Endodermal cell (in vitro differentiated cells): Measurements from ENCODE around the gene TSHZ3. TPM values are rescaled to one million over a fixed set of nuclear protein-coding genes. Genes with fewer than 3 reads are reported as not detected.
A peak's percentile ranks its signal among the peaks of the same experiment; 100 is the strongest.

Experiments
- DNase-seq: peaks from one replicate; pipeline ENCODE4 v3.0.0-alpha.2; 2017
- H3K27ac ChIP-seq: 2 replicates; pipeline ENCODE4 v1.5.1; 2013; ENCODE audit warnings: mild to moderate bottlenecking, low read depth, low read length, moderate library complexity
- H3K27me3 ChIP-seq: 2 replicates; pipeline ENCODE4 v1.6.1; 2013; ENCODE audit warnings: mild to moderate bottlenecking, low read length, moderate library complexity; ENCODE audit not compliant: insufficient read depth, control insufficient read depth, poor library complexity, severe bottlenecking
- H3K36me3 ChIP-seq: 2 replicates; pipeline ENCODE4 v1.7.0; 2013; ENCODE audit warnings: mild to moderate bottlenecking, low read length, moderate library complexity; ENCODE audit not compliant: control insufficient read depth, insufficient read depth
- H3K4me1 ChIP-seq: one replicate; pipeline ENCODE4 v1.7.0; 2013; ENCODE audit warnings: low read length; ENCODE audit not compliant: control insufficient read depth, insufficient read depth
- H3K4me3 ChIP-seq: 2 replicates; pipeline ENCODE4 v1.5.1; 2013; ENCODE audit warnings: mild to moderate bottlenecking, low read length, moderate library complexity
- H3K9ac ChIP-seq: 2 replicates; pipeline ENCODE4 v1.6.1; 2013; ENCODE audit warnings: mild to moderate bottlenecking, low read length, moderate library complexity; ENCODE audit not compliant: poor library complexity, severe bottlenecking; ENCODE audit errors: extremely low read depth
- H3K9me3 ChIP-seq: 2 replicates; pipeline ENCODE4 v1.6.1; 2013; ENCODE audit warnings: mild to moderate bottlenecking, low read length, moderate library complexity; ENCODE audit not compliant: control insufficient read depth
- H3K27ac Mint-ChIP-seq: 2 replicates; pipeline ENCODE4 v1.8.0; 2020; ENCODE audit warnings: mixed read lengths
- H3K27me3 Mint-ChIP-seq: 2 replicates; pipeline ENCODE4 v1.8.0; 2021; ENCODE audit warnings: mild to moderate bottlenecking, mixed read lengths; ENCODE audit not compliant: insufficient read depth
- H3K36me3 Mint-ChIP-seq: 2 replicates; pipeline ENCODE4 v1.8.0; 2020; ENCODE audit warnings: low read depth, mixed read lengths
- H3K4me1 Mint-ChIP-seq: 2 replicates; pipeline ENCODE4 v1.8.0; 2020; ENCODE audit warnings: mixed read lengths
- H3K4me3 Mint-ChIP-seq: 2 replicates; pipeline ENCODE4 v1.8.0; 2020; ENCODE audit warnings: mild to moderate bottlenecking, moderate library complexity, mixed read lengths
- H3K9me3 Mint-ChIP-seq: 2 replicates; pipeline ENCODE4 v1.8.0; 2020; ENCODE audit warnings: mild to moderate bottlenecking, mixed read lengths
- WGBS, 2 experiments: methylation state at CpG; one replicate each; pipeline versions ENCODE4 v1.1.5 to v1.1.7; 2013; ENCODE audit warnings: missing lambda C conversion rate in 2 of 2, mixed read lengths in 1 of 2; ENCODE audit not compliant: insufficient coverage in 1 of 2, insufficient read length in 1 of 2; 5-methylcytosine and 5-hydroxymethylcytosine counted together
- total RNA-seq, 2 donors: library from RNA; stranded (reverse); fragmentation: NEBNext Ultra II Directional in 1 of 2; extraction: Animal tissue kit (Norgen Biotek cat#: 25700) in 1 of 2; gene quantifications; 2 replicates in 1 of 2; 3 replicates in 1 of 2; pipeline ENCODE4 v1.2.1, GENCODE V29; 2021
- TF ChIP-seq, protein P1 (sequence below): fragments of 200-600 bp; sonication (generic); conservative IDR thresholded peaks from 2 replicates; pipeline ENCODE4 v1.5.0; 2021; ENCODE audit warnings: antibody characterized with exemption, mild to moderate bottlenecking

TSHZ3 gene
- total RNA-seq, 2 donors from 2014 or later, result 0.84 to 2.1 TPM

DNA sequence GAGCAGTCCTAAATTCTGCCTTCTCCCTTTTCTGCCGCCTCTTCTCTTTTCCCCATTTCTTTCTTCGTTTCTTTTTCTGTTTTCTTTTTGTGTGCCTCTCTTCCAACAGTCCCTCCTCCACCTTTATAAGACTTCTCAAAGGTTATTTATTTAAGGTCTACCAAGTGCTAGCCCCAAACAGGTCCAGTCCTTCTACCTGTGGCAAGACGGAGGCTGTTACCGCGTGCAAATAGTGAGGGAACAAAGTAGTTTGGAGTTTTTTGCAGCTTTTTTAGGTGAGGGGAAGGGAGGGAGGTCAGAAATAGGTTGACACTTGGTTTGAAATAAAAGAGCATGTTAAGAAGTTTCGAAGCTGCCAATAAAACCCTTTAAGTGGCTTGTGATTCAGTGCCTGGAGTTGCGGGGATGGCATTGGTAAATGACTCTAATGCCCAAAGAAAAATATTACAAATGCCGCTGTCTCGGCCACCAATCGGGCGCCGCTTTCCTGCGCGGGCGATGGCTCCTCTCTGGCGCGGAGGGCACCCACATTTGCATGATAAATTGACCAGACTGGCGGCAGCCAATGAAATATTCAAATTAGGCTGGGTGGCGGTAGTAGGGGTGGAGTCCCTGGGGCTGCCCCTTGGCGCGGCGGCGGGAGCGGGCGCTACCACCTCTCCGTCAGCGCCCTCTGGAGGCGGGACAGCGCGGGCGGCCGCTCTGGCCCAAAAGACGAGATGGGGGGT is 7.5 kb upstream of the TSHZ3 start:
- Mint-ChIP-seq H3K9me3 (no peaks in the 10 kb centered on the region), H3K27ac (no peak overlapping the region), H3K4me1 (peaks cover 41% of the 10 kb centered on the region), H3K27me3 (peaks cover 84% of the 10 kb centered on the region), H3K36me3 (no peaks in the 10 kb centered on the region), H3K4me3 (peak overlapping the region; percentile 54)
- peaks cover 8% of the 10 kb centered on the region for H3K4me1 ChIP-seq
- H3K4me3 ChIP-seq, result peak overlapping the region; percentile 74
- TF ChIP-seq, protein P1, sequence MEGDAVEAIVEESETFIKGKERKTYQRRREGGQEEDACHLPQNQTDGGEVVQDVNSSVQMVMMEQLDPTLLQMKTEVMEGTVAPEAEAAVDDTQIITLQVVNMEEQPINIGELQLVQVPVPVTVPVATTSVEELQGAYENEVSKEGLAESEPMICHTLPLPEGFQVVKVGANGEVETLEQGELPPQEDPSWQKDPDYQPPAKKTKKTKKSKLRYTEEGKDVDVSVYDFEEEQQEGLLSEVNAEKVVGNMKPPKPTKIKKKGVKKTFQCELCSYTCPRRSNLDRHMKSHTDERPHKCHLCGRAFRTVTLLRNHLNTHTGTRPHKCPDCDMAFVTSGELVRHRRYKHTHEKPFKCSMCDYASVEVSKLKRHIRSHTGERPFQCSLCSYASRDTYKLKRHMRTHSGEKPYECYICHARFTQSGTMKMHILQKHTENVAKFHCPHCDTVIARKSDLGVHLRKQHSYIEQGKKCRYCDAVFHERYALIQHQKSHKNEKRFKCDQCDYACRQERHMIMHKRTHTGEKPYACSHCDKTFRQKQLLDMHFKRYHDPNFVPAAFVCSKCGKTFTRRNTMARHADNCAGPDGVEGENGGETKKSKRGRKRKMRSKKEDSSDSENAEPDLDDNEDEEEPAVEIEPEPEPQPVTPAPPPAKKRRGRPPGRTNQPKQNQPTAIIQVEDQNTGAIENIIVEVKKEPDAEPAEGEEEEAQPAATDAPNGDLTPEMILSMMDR, result peak; percentile 83
- no peaks in the 10 kb centered on the region for H3K36me3 ChIP-seq
- no peaks in the 10 kb centered on the region for H3K9me3 ChIP-seq
- peak; percentile 85 for DNase-seq
- WGBS, 2 experiments, result 5 to 8% methylated on average over 17 to 32 of the region's 33 CpGs
- H3K27me3 ChIP-seq, result peaks cover 76% of the 10 kb centered on the region
- H3K27ac ChIP-seq, result no peak overlapping the region
- H3K9ac ChIP-seq, result no peak overlapping the region

DNA sequence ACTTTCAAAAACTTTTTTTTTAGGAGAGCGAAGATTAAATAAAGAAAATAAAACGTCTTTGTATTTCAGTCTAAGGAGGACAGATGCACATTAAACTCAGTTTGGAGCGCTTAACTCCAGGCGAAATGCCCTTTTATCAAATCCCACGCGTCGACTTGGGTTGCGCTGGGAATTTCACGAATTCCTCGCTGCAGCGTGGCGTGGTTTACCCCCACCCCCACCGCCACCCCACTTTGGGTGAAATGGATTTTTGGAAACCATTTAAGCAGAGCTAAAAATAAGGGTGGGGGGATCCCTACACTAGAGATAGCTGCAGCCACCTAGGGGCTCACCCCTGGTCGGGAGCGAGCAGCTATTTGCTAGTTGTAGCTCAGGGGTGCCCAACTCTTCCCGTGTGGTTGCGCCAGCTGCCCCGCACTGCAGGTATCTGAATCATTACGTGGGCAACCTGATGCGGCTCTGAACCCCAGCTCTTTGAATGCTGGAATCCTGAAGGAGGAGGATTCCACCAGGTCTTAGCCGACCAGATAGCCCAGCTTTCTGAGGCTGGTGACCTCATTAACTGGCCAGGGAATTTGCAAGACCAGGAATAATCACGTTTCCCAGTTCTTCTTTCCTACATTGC is 6.5 kb upstream of the TSHZ3 start:
- Histone ChIP-seq H3K27ac (no peak overlapping the region), H3K9ac (no peak overlapping the region), H3K4me3 (peak overlapping the region; percentile 74), H3K4me1 (peaks cover 8% of the 10 kb centered on the region), H3K36me3 (no peaks in the 10 kb centered on the region), H3K27me3 (peaks cover 86% of the 10 kb centered on the region), H3K9me3 (no peaks in the 10 kb centered on the region)
- DNase-seq, result peak; percentile 67
- Mint-ChIP-seq H3K27me3 (peaks cover 93% of the 10 kb centered on the region), H3K9me3 (no peaks in the 10 kb centered on the region), H3K4me3 (peak overlapping the region; percentile 54), H3K27ac (no peak overlapping the region), H3K4me1 (peaks cover 41% of the 10 kb centered on the region), H3K36me3 (no peaks in the 10 kb centered on the region)
- TF ChIP-seq, protein P1, result no peak
- 2 to 3% methylated on average over 13 to 19 of the region's 22 CpGs for WGBS, 2 experiments

DNA sequence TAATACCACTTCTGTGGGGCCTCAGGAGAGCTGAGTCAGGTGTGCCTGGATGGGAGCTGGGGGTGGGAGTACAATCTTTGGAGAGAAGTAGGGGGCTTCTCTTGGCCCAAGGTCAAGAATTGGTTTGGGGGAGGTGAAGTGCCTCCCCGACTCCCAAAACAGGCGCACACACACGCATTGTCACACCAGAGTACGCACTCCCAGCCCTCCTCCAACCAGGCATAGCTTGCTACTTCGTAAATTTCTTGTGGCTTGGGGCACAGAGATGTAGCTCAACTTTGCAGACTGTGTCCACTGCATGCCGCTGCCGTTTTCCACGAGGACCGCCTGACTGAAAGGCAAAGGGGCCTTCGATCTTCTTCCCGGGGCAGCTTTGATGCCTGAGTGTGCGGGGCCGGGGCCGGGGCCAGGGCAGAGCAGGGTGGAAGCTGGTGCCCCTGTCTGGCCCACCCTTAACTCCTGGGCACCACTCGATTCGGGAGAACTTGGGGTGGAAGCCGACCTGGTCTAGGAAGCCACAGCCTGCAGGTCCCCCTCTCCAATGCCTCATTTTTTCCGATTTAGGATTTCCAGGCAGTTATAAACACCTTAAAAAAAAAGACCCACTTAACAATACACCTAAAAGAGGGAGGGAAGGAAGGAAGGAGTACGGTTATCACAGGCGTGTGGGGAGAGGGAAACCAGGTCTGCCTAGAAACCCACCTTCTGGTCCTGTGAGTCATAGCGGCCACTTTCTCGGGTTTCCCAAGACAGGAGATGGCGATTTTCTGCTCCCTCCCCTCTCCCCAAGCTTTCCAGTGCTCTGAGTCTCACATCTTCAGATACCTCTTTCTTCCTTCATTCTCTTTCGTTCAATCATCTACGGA is 5.8 kb upstream of the TSHZ3 start:
- H3K27me3 Mint-ChIP-seq, result peaks cover 90% of the 10 kb centered on the region
- H3K9me3 ChIP-seq, result no peaks in the 10 kb centered on the region
- H3K4me1 ChIP-seq, result peaks cover 8% of the 10 kb centered on the region
- peak overlapping the region; percentile 74 for H3K4me3 ChIP-seq
- no peak overlapping the region for H3K27ac ChIP-seq
- H3K4me3 Mint-ChIP-seq, result peak overlapping the region; percentile 54
- no peaks in the 10 kb centered on the region for H3K9me3 Mint-ChIP-seq
- 6 to 11% methylated on average over 16 to 25 of the region's 25 CpGs for WGBS, 2 experiments
- TF ChIP-seq, protein P1, result no peak
- peaks cover 86% of the 10 kb centered on the region for H3K27me3 ChIP-seq
- no peaks in the 10 kb centered on the region for H3K36me3 Mint-ChIP-seq
- H3K36me3 ChIP-seq, result no peaks in the 10 kb centered on the region
- peak; percentile 80 for DNase-seq
- H3K4me1 Mint-ChIP-seq, result peaks cover 41% of the 10 kb centered on the region
- no peak overlapping the region for H3K27ac Mint-ChIP-seq
- no peak overlapping the region for H3K9ac ChIP-seq
